Subcutaneous adipose tissue (tissue), 4 donors: ENCODE results near the gene CHST3. TPM values are rescaled to one million over a fixed set of nuclear protein-coding genes. Genes with fewer than 3 reads are reported as not detected.

Experiments
- total RNA-seq, 4 donors: library from RNA; depleted of rRNA; stranded (reverse); fragments of >200 nt; gene quantifications; one replicate each; pipeline ENCODE4 v1.1.0, GENCODE V29; 2016
- TF ChIP-seq, protein P1 (sequence below): fragments of 450-650 bp; IDR thresholded peaks from one replicate; pipeline ENCODE4 v1.5.1; 2016; ENCODE audit warnings: low read depth, mild to moderate bottlenecking, control low read depth, antibody characterized with exemption, moderate library complexity

CHST3 gene
- total RNA-seq, 4 donors from 2014 or later, result 11.2 to 26.3 (median 17.9) TPM

GRCh38 chr10:72058347-72058898 is 94.2 kb downstream of the CHST3 start:
- TF ChIP-seq, protein P1, sequence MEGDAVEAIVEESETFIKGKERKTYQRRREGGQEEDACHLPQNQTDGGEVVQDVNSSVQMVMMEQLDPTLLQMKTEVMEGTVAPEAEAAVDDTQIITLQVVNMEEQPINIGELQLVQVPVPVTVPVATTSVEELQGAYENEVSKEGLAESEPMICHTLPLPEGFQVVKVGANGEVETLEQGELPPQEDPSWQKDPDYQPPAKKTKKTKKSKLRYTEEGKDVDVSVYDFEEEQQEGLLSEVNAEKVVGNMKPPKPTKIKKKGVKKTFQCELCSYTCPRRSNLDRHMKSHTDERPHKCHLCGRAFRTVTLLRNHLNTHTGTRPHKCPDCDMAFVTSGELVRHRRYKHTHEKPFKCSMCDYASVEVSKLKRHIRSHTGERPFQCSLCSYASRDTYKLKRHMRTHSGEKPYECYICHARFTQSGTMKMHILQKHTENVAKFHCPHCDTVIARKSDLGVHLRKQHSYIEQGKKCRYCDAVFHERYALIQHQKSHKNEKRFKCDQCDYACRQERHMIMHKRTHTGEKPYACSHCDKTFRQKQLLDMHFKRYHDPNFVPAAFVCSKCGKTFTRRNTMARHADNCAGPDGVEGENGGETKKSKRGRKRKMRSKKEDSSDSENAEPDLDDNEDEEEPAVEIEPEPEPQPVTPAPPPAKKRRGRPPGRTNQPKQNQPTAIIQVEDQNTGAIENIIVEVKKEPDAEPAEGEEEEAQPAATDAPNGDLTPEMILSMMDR, result no peak

- TF ChIP-seq, protein P1, result no peak
Observed at GRCh38 chr10:72058989-72059842, 95.0 kb downstream of the CHST3 start.

- TF ChIP-seq, protein P1, result no peak
Observed at GRCh38 chr10:72059843-72060822, 95.9 kb downstream of the CHST3 start.

GRCh38 chr10:72061491-72061890 is 97.3 kb downstream of the CHST3 start:
- TF ChIP-seq, protein P1, result no peak

DNA sequence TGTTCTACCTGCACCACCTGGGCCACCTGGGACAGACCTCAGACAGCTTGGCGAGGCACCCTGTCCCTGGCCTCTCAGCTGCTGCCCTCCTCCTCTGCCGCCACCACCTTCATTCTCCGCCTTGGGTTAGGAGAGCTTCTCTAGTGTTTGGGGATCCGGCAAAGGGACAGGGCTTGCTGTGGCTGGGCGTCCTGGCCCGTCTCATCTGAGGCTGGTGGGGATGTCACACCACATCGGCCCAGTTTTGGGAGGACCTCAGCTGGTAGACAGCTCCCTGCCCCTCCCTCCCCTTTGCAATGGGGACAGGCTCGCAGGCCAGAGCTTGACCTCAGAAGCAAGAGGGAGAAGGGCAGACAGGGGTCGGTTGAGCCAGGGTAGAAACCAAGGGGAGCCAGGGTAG is 97.7 kb downstream of the CHST3 start:
- TF ChIP-seq, protein P1, result no peak

GRCh38 chr10:72062382-72062781 is 98.2 kb downstream of the CHST3 start:
- TF ChIP-seq, protein P1, result no peak

Other genes starting within 250 kb of the CHST3 start
- gene C10orf105, start 244.6 kb upstream of the CHST3 start, total RNA-seq, result under 1 TPM in 2 of 4 donors, not detected in 2; 0.19 to 0.22 TPM
- 100 to 1,000 TPM in 2 of 4 donors, 10 to 100 TPM in 2; 54.1 to 120 (median 84.7) TPM for gene VSIR, start 190.9 kb upstream of the CHST3 start, total RNA-seq
- gene PSAP, start 113.1 kb upstream of the CHST3 start, total RNA-seq, result 1,000 to 10,000 TPM in 2 of 4 donors, 100 to 1,000 TPM in 2; 851 to 2,903 (median 1,278) TPM
- gene SPOCK2, start 124.2 kb downstream of the CHST3 start, total RNA-seq, result 1 to 10 TPM; 2.6 to 6.0 (median 3.8) TPM